Fibroblast of skin of right quadriceps (primary cell): ENCODE measurements around the gene ZFP14.
"Not testable (repeated sequence)": the region's sequence is repeated elsewhere in the genome, so short reads cannot be mapped to it uniquely, and the experiment has no call there.

Experiments used
- DNase-seq: peaks from one replicate; pipeline ENCODE4 v3.0.0-alpha.2; 2013

Gene ZFP14

DNA sequence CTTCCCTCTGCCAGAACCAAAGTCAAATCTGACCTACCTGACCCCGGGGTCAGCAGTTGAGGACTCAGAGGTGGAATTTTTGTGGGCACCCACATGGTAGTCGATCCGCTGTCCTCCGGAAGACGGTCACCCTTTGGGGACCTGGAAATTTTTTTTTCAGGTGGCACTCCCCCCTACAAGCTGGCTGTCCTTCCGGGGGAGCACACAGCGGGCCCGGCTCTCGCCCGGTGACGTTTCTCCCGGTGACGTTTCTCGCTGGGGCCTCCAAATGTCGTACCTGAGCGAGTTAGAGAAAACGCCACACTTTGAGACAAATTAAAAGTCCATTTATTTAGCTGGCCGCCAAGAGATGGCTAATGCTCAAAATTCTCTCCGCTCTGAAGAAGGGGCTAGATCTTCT is 48.8 kb downstream of the ZFP14 start:
- no peak for DNase-seq

DNA sequence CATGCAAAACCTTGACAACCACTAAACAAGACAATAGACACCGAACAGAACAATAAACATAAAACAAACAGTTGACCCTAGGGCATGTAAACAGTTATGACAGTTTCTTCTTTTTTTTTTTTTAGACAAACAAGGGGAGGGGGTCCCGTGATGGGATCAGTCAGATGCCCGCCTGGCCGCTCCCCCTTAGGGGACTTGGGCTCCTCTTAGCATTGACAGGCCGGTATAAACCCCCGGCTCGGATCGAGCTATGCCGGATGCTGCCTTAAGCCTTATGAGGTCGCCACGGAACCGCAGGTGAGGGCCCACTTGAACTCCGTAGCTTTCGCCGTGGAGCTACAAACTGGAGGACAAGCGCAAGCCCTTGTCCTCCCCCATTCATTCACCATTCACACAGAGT is 49.5 kb downstream of the ZFP14 start:
- not testable (repeated sequence) for DNase-seq

DNA sequence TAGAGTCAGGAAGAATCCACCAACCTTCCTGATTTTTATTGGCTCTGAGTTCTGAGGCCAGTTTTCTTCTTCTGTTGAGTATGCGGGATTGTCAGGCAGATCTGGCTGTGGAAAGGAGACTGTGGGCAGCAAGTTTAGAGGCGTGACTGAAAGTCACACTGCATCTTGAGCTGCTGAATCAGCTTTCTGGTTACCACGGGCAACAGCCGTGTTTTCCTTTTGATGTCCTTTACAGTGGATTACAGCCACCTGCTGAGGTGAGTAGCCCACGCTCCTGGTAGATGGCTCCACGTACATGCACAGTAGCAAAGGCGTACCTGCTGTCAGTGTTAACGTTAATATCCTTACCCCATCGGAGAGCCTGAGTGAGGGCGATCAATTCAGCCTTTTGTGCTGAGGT is 52.4 kb downstream of the ZFP14 start:
- DNase-seq, result not testable (repeated sequence)

DNA sequence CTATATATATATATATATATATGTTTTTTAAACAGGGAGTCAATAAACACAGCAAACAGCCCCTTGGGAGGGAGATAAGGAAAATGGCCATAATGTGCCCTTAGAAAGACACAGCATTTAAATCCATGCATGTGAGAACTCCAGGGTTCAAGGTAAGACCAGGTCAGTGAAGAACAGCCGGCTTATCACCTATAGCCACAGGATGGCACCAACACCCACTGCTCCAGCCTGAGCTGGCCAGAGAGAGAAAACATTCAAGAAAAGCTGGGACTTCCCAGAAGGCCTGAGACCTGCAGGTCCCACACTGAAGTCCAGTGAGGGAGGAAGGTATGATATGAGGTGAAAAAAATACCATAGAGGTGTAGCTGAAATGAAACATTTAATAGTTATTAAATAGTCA is 63.8 kb downstream of the ZFP14 start:
- not testable (repeated sequence) for DNase-seq

DNA sequence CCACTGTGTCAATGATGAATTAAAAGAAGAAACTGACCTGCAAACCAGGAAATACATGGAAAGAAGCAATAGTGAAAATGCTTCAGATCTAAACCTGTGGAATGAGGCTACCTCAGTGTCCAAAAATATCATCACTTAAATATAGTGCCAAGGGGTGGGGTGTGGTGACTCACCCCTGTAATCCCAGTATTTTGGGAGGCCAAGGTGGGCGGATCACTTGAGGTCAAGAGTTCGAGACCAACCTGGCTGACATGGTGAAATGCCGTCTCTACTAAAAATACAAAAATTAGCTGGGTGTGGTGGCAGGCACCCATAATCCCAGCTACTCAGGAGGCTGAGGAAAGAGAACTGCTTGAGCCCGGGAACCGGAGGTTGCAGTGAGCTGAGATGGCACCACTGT is 64.9 kb downstream of the ZFP14 start:
- DNase-seq, result not testable (repeated sequence)

DNA sequence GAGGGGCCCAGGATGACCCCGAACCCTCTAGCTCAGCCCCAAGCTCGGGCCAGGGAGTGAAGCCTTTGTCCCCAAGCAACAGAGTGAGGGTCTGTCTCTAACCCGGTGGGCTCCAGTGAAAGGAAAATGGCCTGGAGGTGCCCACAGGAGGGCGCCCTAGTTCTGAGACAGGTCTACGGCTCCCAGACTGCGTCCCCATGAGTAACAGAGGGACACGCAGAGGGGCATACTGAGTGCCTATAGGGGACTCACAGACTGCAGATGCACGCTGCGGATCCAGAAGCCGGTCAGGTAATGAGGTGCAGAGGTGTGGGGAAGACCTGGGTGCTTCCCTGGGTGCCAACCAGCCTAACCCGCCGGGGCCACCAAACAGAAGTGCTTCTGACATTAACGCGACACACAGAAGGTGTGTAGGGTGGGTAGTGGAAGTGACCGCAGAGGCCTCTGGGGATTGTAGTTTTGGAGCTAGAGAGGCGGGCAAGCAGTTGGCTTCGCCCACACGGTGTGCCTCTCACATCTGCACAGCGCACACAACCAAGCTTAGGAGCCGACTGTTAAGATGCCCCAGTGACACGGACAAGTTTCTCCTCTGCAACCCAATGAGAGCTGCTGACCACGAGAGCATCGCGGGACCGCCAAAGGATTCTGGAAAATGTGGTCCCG is 67.8 kb downstream of the ZFP14 start:
- DNase-seq, result not testable (repeated sequence)

DNA sequence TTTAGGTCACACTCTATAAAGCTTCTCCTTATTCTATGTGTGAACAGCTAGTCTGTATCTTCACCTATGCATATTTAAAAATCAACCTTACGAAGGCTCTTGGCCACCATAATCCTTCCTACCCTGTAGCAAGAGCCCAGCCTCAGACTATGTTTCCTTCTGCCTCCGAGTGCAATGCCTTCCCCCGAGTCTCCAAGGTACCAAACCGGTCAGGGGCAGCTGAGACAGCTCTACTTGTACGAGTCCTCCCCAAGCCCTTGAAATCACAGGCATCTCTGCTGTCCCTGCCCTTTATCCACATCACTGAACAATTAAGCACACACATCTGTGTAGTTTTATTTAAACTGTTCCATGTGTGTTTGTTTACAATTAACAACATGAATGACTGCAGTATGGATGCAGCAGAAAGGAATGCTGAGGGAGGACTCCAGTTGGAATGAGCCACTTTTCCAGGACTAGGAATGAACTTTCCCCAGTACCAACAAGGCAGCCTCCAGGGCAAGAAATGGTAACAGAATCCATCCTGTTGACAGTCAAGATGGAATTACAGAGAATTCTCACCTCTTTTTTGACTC is 68.5 kb downstream of the ZFP14 start:
- not testable (repeated sequence) for DNase-seq

DNA sequence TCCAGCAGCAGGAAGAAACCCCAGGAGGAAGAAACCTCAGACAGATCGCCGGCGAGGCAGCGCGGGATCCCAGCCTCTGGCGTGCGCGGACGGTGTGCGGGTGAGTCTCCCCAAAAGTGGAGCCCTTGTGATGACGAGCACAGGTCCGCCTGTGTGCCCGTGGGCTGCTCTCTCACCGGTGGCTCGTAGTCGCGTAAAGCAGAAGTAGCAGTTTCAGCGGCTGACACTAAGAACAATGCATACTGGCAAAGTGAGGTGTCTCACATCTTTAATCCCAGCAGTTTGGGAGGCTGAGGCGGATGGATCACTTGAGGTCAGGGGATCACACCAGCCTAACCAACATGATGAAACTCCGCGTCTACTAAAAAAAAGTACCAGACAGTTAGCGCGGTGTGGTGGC is 69.2 kb downstream of the ZFP14 start:
- DNase-seq, result not testable (repeated sequence)

DNA sequence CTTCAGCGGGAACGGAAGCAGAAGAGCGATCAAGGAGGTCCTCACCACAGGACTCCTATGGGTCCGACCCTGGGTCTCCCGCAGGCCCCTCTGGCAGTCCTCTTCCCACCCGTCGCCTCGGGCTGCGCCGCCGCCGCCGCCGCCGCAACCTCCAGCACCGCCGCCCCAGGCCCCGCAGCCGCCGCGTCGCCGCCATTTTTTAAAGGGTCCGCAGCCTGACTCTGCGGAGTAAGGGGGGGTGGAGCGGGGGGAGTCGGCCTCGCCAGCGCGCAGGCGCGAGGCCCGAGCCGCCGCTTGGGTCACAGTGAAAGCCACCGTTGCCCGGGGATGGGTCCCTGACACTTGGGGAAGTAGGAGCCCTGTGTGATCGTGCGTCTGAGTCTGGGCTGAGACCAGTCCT is 69.7 kb downstream of the ZFP14 start:
- not testable (repeated sequence) for DNase-seq

DNA sequence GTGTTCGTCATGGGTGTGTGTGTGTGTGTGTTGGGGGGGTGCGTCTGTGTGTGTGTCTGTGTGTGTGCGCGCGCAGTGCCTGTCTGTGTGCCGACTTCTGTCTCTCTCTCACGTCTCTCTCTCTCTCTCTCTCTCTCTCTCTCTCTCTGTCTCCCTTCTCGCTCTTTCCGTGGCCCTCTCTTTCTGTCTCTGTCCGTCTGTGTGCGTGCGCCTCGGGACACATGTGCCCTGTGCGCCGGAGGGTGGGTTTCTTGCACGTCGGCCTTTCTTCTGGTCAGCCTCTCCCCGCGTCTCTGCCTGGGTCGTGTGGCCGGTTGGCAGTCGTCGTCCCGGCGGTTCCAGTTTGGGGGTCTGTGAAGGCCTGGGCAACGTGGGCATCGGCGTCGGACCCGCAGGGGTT is 86.7 kb downstream of the ZFP14 start:
- DNase-seq, result not testable (repeated sequence)
